Suprapubic skin (tissue), 4 donors: ENCODE measurements around the gene C19orf25. TPM values are rescaled to one million over a fixed set of nuclear protein-coding genes. Genes with fewer than 3 reads are reported as not detected.

Experiments
- DNase-seq, 2 donors: peaks; one replicate each; pipeline ENCODE4 v3.0.0-alpha.2; 2019; ENCODE audit warnings: low spot score in 2 of 2
- H3K27ac ChIP-seq: fragments of 200-600 bp; sonication (generic); one replicate; pipeline ENCODE4 v1.5.1; 2019
- H3K27me3 ChIP-seq: fragments of 200-600 bp; sonication (generic); one replicate; pipeline ENCODE4 v1.5.1; 2019
- H3K36me3 ChIP-seq: fragments of 200-600 bp; sonication (generic); one replicate; pipeline ENCODE4 v1.5.1; 2019
- H3K4me1 ChIP-seq: fragments of 200-600 bp; sonication (generic); one replicate; pipeline ENCODE4 v1.5.1; 2019
- H3K4me3 ChIP-seq: fragments of 200-600 bp; sonication (generic); one replicate; pipeline ENCODE4 v1.5.1; 2019; ENCODE audit warnings: mild to moderate bottlenecking
- H3K9me3 ChIP-seq: fragments of 200-600 bp; sonication (generic); one replicate; pipeline ENCODE4 v1.5.1; 2019
- CTCF ChIP-seq, 2 donors: fragments of 200-600 bp in 1 of 2; fragments of 450-650 bp in 1 of 2; sonication (generic) in 1 of 2; IDR thresholded peaks; one replicate each; pipeline ENCODE4 v1.5.1; 2016 to 2019; ENCODE audit warnings: antibody characterized with exemption in 2 of 2, mild to moderate bottlenecking in 1 of 2, moderate library complexity in 1 of 2
- EP300 ChIP-seq: sonication (generic); formaldehyde crosslinking; IDR thresholded peaks from one replicate; pipeline ENCODE4 v1.6.1; 2017; ENCODE audit warnings: antibody characterized with exemption
- POLR2A ChIP-seq, 2 donors: fragments of 450-650 bp; IDR thresholded peaks; one replicate each; pipeline ENCODE4 v1.6.1; 2017; ENCODE audit warnings: antibody characterized with exemption in 2 of 2, mild to moderate bottlenecking in 2 of 2, moderate library complexity in 2 of 2
- POLR2AphosphoS5 ChIP-seq, 3 donors: sonication (generic); formaldehyde crosslinking; IDR thresholded peaks; one replicate each; pipeline ENCODE4 v1.6.1; 2017; ENCODE audit warnings: antibody characterized with exemption in 3 of 3
- WGBS: methylation state at CpG from one replicate; pipeline ENCODE4 v1.1.5; 2018; 5-methylcytosine and 5-hydroxymethylcytosine counted together
- total RNA-seq, 4 donors: library from RNA; depleted of rRNA; stranded (reverse); fragments of >200 nt; gene quantifications; one replicate each; pipeline ENCODE4 v1.1.0, GENCODE V29; 2016

The C19orf25 gene
- total RNA-seq, 4 donors from 2014 or later, result 25.1 to 41.2 (median 36.4) TPM

DNA sequence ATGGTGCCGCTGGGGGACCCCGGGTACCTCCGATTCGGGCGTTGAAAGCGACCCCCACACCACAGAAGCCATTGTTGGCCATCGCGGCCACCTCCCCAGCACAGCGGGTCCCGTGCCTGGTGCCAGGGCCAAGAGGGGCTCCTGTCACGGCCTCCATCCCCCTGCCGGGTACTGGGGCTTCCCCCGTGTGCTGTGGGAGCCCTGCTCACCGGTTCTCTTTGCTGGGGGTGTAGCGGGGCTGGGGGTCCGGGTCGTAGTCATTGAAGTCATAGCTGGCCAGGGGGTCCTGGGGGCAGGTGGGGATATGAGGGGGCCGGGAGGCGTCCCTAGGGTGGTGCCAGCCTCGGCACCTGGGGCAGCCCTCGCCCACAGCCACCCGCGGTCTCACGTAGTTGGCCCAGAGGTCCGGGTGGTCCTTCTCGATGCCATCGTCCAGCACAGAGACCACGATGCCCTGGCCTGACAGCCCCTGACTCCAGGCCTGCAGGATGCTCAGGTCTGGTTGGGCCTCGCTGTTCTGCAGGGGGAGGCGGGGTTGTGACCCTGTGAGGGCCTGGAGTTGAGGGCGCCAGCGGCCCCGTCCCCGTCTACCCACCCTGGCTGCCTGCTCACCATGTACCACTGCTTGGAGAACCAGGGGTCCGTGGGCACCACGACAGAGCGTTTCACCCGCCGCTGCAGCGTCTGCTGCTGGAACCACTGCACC, 8.7 kb upstream of the C19orf25 start:
- DNase-seq, result peak in 1 of 2 donors; percentile 71
- Histone ChIP-seq H3K36me3 (no peaks in the 10 kb centered on the region), H3K27ac (no peak overlapping the region), H3K9me3 (no peaks in the 10 kb centered on the region), H3K4me3 (no peak overlapping the region), H3K4me1 (peaks cover 21% of the 10 kb centered on the region), H3K27me3 (no peaks in the 10 kb centered on the region)
- WGBS, result 91% methylated on average over 9 of the region's 40 CpGs
- TF ChIP-seq EP300, result no peak
- TF ChIP-seq POLR2A (IDR thresholded peaks at IDR 0.05), result no peak
- no peak for TF ChIP-seq CTCF (IDR thresholded peaks at IDR 0.05)

GRCh38 chr19:1486720-1487575, 7.9 kb upstream of the C19orf25 start:
- Histone ChIP-seq H3K27me3 (no peaks in the 10 kb centered on the region), H3K4me3 (no peak overlapping the region), H3K27ac (no peak overlapping the region), H3K9me3 (no peaks in the 10 kb centered on the region), H3K36me3 (no peaks in the 10 kb centered on the region), H3K4me1 (peaks cover 21% of the 10 kb centered on the region)
- peak in 1 of 2 donors; percentile 53 for DNase-seq
- 88% methylated on average over 24 of the region's 56 CpGs for WGBS
- TF ChIP-seq EP300 (no peak), POLR2A (IDR thresholded peaks at IDR 0.05) (no peak), CTCF (IDR thresholded peaks at IDR 0.05) (no peak), POLR2AphosphoS5 (IDR thresholded peaks at IDR 0.05) (no peak)

DNA sequence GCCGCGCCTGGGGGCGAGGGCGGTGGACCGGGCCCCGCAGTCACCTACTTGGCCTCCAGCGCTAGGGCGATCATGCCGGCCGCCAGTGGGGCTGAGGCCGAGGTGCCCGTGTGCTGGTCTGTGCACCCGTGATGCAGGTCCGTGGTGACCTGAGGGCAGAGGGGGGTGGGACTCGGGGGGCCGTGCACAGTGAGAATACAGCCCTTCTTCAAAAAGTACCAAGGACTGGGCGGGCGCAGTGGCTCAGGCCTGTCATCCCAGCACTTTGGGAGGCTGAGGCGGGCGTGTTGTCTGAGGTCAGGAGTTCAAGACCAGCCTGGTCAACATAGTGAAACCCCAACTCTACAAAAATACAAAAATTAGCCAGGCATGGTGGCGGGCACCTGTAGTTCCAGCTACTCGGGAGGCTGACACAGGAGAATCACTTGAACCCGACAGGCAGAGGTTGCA, 5.0 kb upstream of the C19orf25 start:
- WGBS, result 85% methylated on average over 18 of the region's 23 CpGs
- no peak for TF ChIP-seq POLR2A (IDR thresholded peaks at IDR 0.05)
- no peak for TF ChIP-seq POLR2AphosphoS5 (IDR thresholded peaks at IDR 0.05)
- no peak for TF ChIP-seq CTCF (IDR thresholded peaks at IDR 0.05)
- TF ChIP-seq EP300, result no peak
- no peaks in the 10 kb centered on the region for H3K27me3 ChIP-seq

GRCh38 chr19:1483131-1483978, 4.3 kb upstream of the C19orf25 start:
- Histone ChIP-seq H3K9me3 (no peaks in the 10 kb centered on the region), H3K4me3 (no peak overlapping the region), H3K27ac (no peak overlapping the region), H3K27me3 (no peaks in the 10 kb centered on the region), H3K4me1 (peaks cover 11% of the 10 kb centered on the region), H3K36me3 (no peaks in the 10 kb centered on the region)
- WGBS, result 87% methylated on average over 40 of the region's 77 CpGs
- peak in 1 of 2 donors; percentile 61 for DNase-seq
- TF ChIP-seq POLR2A (IDR thresholded peaks at IDR 0.05) (no peak), CTCF (IDR thresholded peaks at IDR 0.05) (no peak), POLR2AphosphoS5 (IDR thresholded peaks at IDR 0.05) (no peak), EP300 (no peak)

More for the DNA sequence above, 5.0 kb upstream of the C19orf25 start:
- H3K4me1 ChIP-seq, result peaks cover 6% of the 10 kb centered on the region
- DNase-seq, result no peak
- no peak overlapping the region for H3K4me3 ChIP-seq
- H3K36me3 ChIP-seq, result no peaks in the 10 kb centered on the region
- no peaks in the 10 kb centered on the region for H3K9me3 ChIP-seq
- H3K27ac ChIP-seq, result no peak overlapping the region
